HL-60/S4 treated with retinoic acid at 250 ng/mL for 4 days and 3 days (cell line): Measurements from ENCODE around the gene AGBL5.

ENCODE experiments used
- in situ Hi-C: fragments of 300-500 bp; cut with MboI; formaldehyde crosslinking; loops from 2 replicates; pipeline ENCODE4 v1.7.0; 2022; ENCODE audit warnings: low sequenced_read_pairs

Gene AGBL5, protein sequence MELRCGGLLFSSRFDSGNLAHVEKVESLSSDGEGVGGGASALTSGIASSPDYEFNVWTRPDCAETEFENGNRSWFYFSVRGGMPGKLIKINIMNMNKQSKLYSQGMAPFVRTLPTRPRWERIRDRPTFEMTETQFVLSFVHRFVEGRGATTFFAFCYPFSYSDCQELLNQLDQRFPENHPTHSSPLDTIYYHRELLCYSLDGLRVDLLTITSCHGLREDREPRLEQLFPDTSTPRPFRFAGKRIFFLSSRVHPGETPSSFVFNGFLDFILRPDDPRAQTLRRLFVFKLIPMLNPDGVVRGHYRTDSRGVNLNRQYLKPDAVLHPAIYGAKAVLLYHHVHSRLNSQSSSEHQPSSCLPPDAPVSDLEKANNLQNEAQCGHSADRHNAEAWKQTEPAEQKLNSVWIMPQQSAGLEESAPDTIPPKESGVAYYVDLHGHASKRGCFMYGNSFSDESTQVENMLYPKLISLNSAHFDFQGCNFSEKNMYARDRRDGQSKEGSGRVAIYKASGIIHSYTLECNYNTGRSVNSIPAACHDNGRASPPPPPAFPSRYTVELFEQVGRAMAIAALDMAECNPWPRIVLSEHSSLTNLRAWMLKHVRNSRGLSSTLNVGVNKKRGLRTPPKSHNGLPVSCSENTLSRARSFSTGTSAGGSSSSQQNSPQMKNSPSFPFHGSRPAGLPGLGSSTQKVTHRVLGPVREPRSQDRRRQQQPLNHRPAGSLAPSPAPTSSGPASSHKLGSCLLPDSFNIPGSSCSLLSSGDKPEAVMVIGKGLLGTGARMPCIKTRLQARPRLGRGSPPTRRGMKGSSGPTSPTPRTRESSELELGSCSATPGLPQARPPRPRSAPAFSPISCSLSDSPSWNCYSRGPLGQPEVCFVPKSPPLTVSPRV

DNA sequence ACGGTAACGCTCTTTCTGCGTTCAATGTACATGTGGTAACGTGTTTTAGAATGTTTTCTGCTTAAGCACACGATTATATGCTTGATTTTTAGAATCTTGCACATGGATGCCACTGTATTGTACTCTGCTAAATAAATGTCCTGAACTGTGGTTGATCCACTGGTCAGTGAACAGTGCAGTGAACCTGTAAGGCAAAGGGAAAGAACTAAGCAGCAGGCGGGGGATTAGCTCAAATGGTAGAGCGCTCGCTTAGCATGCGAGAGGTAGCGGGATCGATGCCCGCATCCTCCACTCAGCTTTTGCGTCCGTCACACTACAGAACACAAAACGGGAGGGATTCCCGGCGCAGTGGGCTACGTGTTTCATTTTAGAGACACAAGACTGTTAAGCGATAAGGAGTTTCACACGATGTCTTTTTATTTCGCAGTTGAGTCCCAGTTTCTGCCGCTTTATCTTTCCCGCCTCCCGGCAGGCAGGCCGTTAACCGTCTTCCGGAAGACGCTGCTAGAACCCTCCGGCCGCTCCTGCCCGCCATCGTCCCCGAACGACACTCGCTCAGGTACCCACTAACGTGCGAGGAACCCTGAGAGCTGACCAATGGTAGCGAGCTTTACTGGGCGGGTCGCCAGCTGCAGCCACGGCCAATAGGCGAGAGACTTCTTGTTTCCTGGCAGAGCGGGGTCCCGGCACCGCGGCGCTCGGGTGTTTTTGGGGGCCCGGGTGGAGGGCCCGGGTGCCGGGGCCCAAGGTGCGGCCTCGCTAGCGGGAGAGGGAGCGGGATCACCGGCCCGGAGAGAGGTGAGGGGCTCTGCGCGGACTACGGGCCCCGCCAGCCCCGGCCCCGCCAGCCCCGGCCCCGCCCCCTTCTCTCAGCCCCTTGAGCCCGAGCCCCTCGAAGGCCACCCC lies at the start of gene AGBL5:
TSS of gene AGBL5 (plus strand) at position 673 of the 906 bp plus-strand sequence. CDS start 1,291 bp downstream, outside the sequence.
- in situ Hi-C loops: no loop called here

DNA sequence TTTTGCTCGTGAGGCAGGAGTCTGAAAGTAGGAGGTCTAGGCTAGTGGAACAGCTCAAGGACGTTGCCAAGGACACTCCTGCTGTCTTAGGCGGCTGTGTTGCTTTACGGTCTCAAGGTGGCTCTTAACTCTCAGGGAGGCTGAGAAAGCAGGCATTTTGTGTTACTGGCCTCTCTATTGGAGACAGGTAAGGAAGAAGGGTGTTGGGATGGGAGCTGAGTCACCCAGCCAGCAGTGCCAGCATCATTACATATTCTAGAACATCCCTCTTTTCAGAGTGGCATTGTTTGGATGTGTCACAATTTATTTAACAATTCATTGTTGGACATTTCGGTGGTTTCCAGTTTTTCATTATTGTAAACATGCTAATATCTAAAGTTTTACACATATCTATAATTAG lies 49.5 kb upstream of the AGBL5 start:
- in situ Hi-C loops: no loop called here

DNA sequence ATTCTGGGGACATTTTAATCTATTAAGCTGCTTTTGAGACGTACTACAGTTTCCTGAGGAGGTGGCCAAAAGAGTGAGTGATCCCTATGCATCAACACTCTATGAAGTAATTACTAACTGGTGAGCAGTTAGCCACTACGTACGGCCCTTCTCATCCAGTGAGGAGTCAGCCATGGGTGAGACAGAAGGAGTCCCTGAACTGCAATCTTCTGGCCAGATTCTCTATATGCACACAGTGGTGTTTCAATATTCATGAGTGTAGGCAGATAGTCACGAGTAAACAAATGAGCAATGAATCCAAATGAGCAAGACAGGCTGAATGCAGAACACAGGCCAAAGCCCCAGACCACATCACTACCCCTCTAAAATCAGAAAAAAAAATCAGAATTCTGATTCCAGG lies 48.5 kb upstream of the AGBL5 start:
- in situ Hi-C loops: no loop called here

DNA sequence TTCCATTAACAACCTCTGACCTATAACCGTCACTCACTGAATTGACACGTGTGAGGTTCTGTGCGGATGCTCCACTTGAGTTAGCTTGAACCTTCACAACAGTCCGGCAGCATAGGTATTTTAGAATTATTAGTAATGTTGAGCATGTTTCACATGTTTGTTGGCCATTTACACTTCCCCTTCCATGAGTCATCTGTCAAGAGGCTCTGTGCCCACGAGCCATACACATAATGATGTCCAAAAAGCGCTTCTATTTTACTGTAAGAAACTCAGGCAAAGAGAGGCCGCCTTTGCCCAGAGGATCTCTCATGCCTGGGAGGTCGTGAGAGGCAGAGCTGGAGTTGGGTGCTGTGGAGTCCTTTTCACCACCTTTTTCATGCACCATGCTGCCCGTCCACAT lies 47.6 kb upstream of the AGBL5 start:
- in situ Hi-C loops: no loop called here

DNA sequence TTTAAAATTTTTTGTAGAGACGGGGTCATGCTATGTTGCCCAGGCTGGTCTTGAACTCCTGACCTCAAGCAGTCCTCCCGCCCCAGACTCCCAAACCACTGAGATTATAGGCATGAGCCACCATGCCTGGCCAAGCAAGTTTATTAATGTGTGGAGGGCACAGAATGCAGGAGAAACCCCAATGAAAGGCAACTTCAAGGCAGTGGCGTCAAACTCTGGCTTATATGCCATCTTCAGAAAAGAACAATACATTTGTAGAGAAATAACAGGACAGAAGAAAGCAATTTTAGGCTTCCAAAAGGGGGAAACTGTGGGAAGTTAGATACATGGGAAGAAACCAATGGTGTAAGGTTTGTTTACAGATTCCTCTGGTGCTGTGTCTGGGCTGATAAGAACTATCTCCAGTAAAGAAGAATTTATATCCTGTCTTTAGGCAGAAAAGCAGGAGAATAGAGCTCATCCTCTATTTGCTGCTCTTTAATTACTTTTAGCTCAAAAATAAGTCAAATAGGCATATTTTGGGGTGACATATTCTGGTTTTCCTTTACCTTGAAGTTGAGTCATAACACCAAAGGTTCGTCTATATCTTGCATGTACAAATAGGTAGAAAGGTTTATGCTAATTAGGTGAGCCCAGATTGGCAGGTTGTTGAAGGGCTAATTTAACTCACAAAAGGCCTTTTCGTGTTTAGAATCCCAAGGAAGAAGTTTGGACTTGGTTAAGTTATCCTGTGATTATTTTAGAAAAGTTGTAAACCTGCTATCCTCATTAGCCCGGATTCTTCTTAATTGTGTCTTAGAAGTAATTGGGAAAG lies 44.7 kb upstream of the AGBL5 start:
- in situ Hi-C loops: no loop called here

DNA sequence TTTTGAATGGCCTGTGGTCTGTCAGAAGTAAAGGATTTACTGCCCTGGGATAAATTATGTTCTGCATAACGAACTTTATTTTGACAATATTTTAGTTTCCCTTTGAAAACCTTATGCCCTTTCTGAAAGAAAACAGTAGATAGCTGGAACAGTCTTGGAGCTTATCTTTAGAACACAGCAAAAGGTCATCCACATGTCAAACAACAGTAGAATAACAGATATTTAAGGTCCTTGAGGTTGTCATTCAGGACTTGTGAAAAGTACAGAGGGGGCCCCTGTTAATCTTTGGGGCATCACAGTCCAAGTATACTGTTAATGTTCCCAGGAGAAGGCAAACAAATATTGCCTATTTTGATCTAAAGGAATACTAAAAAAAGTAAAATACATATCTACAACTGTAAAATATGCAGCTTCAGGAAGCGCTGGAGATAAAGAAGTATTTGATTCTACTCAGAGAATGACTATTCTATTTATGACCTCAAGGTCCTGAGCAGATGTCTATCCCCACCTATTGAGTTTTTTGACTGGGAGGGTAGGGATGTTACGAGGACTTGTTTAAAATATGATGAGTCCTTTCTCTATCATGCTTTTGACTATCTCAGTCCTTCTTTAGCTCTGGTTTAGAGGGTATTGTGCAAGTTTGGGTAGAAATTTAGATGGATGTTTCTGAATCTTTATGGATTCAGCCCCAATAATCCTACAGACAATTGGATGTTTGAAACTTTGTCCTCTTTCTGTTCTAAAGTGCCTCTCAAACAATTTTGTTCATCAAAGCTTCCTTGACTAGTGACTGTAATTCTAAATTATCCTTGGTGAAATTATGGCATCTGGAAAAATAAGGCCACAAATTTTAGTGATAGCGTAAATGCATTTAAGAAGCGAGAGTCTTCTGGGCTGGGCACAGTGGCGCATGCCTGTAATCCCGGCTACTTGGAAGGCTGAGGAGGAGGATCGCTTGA lies 43.8 kb upstream of the AGBL5 start:
- in situ Hi-C loops: no loop called here

DNA sequence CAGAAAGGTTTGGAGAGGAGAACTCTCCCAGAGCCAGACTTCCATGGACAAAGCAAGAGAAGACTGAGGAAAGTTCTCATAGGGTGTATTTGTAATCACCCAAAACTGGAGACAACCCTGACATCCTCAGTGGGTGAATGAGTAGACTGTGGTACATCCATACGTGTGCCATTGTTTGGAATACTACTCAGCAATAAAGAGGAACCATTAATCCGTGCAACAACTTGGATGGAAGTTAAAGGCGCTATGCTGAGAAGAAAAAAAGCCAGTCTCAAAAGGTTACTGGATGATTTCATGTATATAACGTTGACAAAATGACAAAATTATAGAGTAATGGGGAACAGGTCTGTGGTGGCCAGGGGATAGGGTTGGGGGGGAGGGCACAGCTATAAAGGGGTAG lies 42.8 kb upstream of the AGBL5 start:
- in situ Hi-C loops: no loop called here

DNA sequence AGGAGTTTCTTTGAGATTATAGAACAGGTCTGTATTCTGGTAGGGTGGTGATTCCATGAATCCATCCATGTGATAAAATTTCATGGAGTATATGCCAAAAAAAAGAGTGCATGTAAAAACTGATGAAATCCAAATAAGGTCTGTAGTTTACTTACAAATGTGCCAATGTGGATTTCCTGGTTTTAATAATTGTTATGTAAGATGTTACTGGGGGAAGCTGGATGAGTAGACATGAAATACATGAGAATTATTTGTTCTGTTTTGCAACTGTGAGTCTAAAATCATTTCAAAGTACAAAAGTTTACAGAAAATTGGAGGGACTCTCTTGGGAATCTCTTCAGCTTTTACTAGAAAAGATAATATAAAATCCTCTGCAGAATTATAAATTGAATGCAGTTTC lies 42.4 kb upstream of the AGBL5 start:
- in situ Hi-C loops: no loop called here

DNA sequence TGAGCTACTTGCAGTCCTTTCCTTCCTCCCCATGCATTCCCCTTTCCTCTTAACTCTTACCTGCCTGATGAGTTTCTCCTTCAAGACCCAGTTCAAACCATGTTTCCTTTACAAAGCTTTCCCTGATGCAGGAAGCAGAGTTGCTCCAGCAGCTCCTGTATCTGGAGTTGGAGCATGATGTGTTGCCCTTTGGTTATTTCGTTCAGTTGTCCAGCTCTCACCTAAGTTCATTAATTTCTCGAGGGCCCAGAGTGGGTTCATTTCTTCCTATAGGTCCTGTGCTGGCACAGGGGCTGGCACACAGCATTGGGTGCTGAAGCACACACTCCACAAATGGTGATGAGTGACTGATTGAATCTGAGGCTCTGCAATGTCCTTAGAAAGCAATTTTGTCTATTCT lies 41.8 kb upstream of the AGBL5 start:
- in situ Hi-C loops: loop anchor here (10.0 kb wide), 1 partner anchor 165 kb away; the partner anchor contains the start of gene DPYSL5

DNA sequence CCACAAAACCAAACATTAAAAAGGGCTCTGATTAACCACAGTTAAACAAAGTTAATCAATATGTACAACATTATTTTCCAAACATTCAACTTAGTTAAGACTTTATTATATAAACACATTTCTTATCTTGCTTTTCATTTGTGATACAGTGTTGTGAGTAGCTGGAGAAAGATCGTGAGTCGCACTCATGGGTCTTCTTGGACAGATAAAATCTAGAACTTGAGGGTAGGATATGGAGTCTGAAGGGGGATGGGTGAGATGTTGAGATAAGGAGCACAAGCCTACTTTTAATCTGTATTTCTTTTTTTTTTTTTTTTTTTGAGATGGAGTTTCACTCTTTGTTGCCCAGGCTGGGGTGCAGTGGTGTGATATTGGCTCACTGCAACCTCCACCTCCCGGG lies 41.3 kb upstream of the AGBL5 start:
- in situ Hi-C loops: loop anchor here (10.0 kb wide), 1 partner anchor 165 kb away; the partner anchor contains the start of gene DPYSL5

DNA sequence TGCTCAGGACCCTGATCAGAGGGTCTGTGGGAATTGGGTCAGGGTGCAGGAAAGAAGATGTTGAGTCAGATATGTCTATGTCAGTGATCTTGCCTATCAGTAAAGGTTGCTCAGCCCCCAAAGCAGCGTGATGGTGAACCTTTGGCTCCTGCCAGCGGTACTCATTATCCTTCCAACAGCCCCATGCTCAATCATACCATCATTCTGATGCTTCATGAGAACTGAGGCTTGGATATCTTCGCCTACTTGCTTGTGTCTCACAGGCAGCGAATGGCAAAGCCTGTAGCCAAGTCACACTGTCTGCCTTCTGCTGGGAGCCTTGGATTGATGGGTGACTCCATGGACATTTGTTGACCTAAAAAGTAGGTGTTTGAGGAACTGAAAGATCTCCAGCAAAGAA lies 37.7 kb upstream of the AGBL5 start:
- in situ Hi-C loops: loop anchor here (10.0 kb wide), 1 partner anchor 169 kb away; the partner anchor contains the start of gene DPYSL5

DNA sequence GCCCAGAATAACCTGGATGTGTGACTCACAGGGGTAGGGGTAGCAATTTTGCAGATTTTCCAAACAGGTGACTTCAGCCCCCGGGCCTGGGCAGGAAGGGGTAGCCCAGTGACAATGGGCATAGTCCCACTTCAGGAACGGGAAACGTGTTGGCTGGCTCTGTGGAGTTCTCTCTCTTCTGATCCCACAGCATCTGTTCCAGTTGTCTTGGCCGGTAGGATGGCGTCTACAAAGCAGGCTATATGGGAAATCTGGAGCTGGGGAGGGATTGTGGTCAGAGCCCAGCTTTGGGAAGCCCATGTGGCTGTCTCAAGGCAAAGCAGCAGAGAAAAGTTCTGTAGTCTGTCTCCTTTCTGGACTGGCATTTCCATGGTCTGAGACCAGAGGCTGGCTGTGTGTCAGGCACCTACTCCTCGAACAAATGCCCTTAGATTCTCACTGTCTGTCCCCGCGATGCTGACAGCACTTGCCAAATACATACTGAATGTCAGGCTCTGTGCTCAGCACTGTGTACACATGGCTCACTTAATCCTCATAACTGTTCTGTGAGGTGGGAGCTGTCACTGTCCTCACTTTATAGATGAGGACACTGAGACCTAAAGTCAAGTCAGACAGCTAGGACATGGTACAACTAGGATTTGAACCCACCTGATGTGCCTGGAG lies 36.6 kb upstream of the AGBL5 start:
- in situ Hi-C loops: loop anchor here (10.0 kb wide), 1 partner anchor 170 kb away; the partner anchor contains the start of gene DPYSL5

DNA sequence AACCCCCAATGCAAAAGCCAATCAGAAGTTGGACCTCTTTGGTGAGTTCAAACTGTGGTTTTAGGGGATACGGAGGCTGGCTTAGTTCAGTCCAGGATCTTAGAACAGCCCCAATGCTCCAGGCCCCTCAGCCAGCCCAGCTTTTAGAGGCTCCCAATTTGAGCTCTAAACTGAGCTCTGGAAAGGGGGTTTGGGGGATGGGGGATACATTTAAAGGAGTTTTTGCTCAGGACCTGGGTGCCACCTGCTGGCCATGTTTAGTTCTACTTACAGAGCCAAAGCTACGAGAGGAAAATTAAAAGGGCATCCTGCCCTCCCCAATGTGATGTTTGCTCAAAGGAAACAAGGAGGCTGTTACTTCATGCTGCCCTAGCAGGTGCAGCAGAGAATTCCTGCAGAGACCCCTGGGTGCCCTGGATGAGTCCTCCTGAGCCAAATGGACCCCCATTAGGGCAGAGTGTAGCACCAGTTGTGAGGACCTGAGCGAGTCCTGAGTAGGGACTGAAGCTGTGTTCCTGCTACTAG lies 34.6 kb upstream of the AGBL5 start:
- in situ Hi-C loops: loop anchor here (10.0 kb wide), 1 partner anchor 172 kb away; the partner anchor contains the start of gene DPYSL5

DNA sequence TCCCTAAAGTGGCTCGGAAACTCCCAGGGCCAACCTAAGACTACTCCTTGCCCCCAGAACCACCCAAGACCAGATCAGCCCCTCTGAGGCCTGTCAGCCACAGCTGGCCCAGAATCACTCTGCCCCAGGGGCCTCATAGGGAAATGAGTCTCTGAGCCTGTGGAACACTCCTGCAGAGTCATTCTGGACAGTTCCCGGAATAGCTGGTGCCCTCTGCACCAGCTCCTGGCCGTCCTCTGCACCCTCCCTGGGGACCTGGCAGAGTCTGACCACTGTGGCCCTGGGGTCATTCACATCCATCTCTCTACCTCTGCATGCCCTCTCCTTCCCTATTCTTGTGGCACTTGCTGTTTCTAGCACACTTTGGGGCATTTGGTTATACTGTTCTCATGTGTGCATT lies 33.3 kb upstream of the AGBL5 start:
- in situ Hi-C loops: loop anchor here (10.0 kb wide), 1 partner anchor 173 kb away; the partner anchor contains the start of gene DPYSL5

DNA sequence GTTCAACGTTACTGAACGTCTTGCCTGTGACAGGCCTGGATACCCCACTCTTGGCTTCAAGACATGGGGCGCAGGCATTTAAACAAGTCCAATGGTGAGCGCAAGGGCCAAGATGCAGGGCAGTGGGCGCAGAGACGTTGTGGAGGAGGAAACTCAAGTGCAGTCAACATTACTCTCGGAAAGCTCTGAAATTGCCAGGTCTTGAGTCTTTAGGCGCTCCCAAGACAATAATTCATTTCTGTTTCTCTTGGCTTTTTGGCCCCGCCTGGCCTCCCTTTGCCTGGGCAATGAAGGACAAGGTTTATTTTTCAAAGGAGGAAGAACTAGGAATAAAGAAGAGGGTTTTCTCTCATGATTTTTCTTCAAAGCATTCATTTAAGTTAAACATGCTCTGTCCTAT lies 32.0 kb upstream of the AGBL5 start:
- in situ Hi-C loops: loop anchor here (10.0 kb wide), 1 partner anchor 175 kb away; the partner anchor contains the start of gene DPYSL5

DNA sequence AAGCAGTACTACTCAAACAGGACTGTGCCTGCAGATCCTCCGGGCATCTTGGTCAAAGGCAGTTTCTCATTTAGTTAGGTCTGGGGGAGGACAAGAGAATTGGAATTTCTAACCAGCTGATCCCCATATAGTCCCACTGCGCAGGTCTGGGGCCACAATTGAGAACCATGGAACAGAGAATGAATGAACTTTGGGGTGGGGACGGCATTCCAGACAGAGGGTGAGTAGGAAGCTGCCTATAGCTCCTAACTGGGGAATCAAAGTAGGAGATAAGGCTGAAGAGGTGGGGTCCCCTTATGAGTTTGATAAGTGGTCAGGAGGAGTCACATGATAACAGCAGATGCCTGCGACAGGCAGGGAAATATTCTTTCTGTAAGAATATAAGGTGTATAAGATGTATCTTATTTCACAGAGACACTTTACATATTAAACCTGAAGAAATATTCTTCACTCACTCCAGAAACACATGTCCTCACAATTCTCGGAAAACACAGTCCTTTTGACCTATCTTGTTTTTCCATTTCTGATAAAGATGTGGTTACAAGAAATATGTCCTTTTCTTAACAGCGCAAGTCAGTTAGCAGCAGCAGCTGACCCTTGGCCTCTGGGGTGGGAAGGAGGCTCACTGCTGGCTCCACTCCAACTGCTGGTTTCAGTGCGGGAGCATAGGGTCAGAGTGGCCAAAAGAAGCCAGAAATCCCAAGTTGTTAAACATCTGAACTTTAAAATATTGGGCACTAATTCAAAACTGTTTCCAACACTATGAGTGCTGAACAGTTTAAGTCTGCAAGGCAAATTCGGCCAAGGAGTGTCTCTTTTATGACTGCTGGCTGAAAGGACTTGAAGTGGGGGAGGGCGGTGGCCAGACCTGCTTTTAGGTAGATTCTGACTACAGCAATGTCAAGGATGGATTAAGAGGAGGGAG lies 31.3 kb upstream of the AGBL5 start:
- in situ Hi-C loops: loop anchor here (10.0 kb wide), 1 partner anchor 175 kb away; the partner anchor contains the start of gene DPYSL5
